Measurements from ENCODE around the gene RPRD1A. TPM values are rescaled to one million over a fixed set of nuclear protein-coding genes. Genes with fewer than 3 reads are reported as not detected.

Gene RPRD1A
- total RNA-seq, 1 experiment from 2014 or later: 80.7 TPM

- peaks cover 21% of the 10 kb centered on the region for H3K79me2 ChIP-seq (ENCODE audit: insufficient read depth, low read length)
- intact Hi-C loops (cut with micrococcal nuclease): loop anchor here (5.0 kb wide), 1 partner anchor 582 kb away; no protein-coding TSS in a partner anchor
- no peak overlapping the region for H3K4me3 ChIP-seq (replicated peaks in 1 of 2; ENCODE audit: low read depth in 1 of 2, low read length in 2 of 2)
- no peak overlapping the region for H3K27ac ChIP-seq (ENCODE audit: low read depth, low read length)
- H3K9me3 ChIP-seq (ENCODE audit: control insufficient read depth in 1 of 2, insufficient read depth in 1 of 2, low read depth in 1 of 2, low read length in 2 of 2): no peaks in the 10 kb centered on the region
- ChIA-PET POLR2A (no interaction called here), CTCF (no interaction called here), RAD21 (ENCODE audit: low non-redundant PET in 1 of 2, low total read pairs in 2 of 2, uncharacterized antibody in 2 of 2, unreplicated experiment in 2 of 2) (no interaction called here)
- BruUV-seq (replicated peaks): no TSS peak
- H3K36me3 ChIP-seq (ENCODE audit: control insufficient read depth in 1 of 2, insufficient read depth in 2 of 2, low read length in 2 of 2): peaks cover 0 to 2% of the 10 kb centered on the region in 2 experiments; a peak in 1 of 4 replicates
- no peak overlapping the region for H3K9ac ChIP-seq (ENCODE audit: low read length)
- no peaks in the 10 kb centered on the region for H3K9me2 ChIP-seq (ENCODE audit: insufficient read depth)
- TF ChIP-seq TCF7L2 (IDR thresholded peaks at IDR 0.05; ENCODE audit: borderline replicate concordance, extremely low read depth, insufficient read depth, insufficient read length): no peak
- TF ChIP-seq ZBTB33 (IDR thresholded peaks at IDR 0.05; ENCODE audit: extremely low read depth, insufficient replicate concordance, low read length): no peak
- TF ChIP-seq YY1 (IDR thresholded peaks at IDR 0.05; ENCODE audit: extremely low read depth, insufficient replicate concordance, low read depth, low read length): no peak
- TF ChIP-seq CBX3 (IDR thresholded peaks at IDR 0.05; ENCODE audit: low read depth): no peak
- no peak for TF ChIP-seq ATF3 (IDR thresholded peaks at IDR 0.05)
- no peak for TF ChIP-seq EZH2phosphoT487 (IDR thresholded peaks at IDR 0.05; ENCODE audit: borderline replicate concordance)
- TF ChIP-seq CTCF (IDR thresholded peaks at IDR 0.05 in 2 of 3, conservative IDR thresholded peaks at IDR 0.05 in 1 of 3; ENCODE audit: borderline replicate concordance in 1 of 3, insufficient read depth in 1 of 3, low read depth in 2 of 3, low read length in 2 of 3): no peak
- no peak for TF ChIP-seq ZFX (IDR thresholded peaks at IDR 0.05)
- TF ChIP-seq JUND (IDR thresholded peaks at IDR 0.05): no peak
- TF ChIP-seq MAX (IDR thresholded peaks at IDR 0.05): no peak
- TF ChIP-seq EGR1 (IDR thresholded peaks at IDR 0.05; ENCODE audit: low read depth): no peak
- no peak for TF ChIP-seq REST (IDR thresholded peaks at IDR 0.05; ENCODE audit: low read depth)
- TF ChIP-seq FOSL1 (IDR thresholded peaks at IDR 0.05; ENCODE audit: low read depth): no peak
- no peak for TF ChIP-seq ELF1 (IDR thresholded peaks at IDR 0.05; ENCODE audit: borderline replicate concordance, low read depth)
- no peak for TF ChIP-seq SIN3A (IDR thresholded peaks at IDR 0.05; ENCODE audit: low read depth)
- no peak for TF ChIP-seq ZNF274 (IDR thresholded peaks at IDR 0.05; ENCODE audit: low read depth, low read length)
- TF ChIP-seq POLR2AphosphoS5 (IDR thresholded peaks at IDR 0.05; ENCODE audit: low read depth, low read length): no peak
- TF ChIP-seq CEBPB (IDR thresholded peaks at IDR 0.05; ENCODE audit: low read depth): no peak
- TF ChIP-seq POLR2A (IDR thresholded peaks at IDR 0.05; ENCODE audit: borderline replicate concordance, extremely low read depth, insufficient read depth, insufficient read length): no peak
- no peak for TF ChIP-seq SP1 (IDR thresholded peaks at IDR 0.05; ENCODE audit: low read depth)
- H3K27me3 ChIP-seq (ENCODE audit: insufficient read depth, low read length): no peaks in the 10 kb centered on the region
- no peak overlapping the region for H2AFZ ChIP-seq (ENCODE audit: low read depth, low read length, poor library complexity, severe bottlenecking)
- ATAC-seq: no peak
- H4K20me1 ChIP-seq (ENCODE audit: insufficient read depth): no peaks in the 10 kb centered on the region
- H3K4me2 ChIP-seq (ENCODE audit: low read length): no peak overlapping the region
- H3K4me1 ChIP-seq (ENCODE audit: control insufficient read depth in 1 of 2, insufficient read depth in 2 of 2, low read length in 2 of 2): peaks cover 0 to 18% of the 10 kb centered on the region in 2 experiments; a peak in 2 of 4 replicates
- no peak for DNase-seq (ENCODE audit: low read depth, low spot score)
Observed at GRCh38 chr18:35969676-35970075, 97.7 kb downstream of the RPRD1A start.

All from HCT116 (cell line).